GM12801 (cell line): ENCODE data around the gene ZNF514.

Source experiments
- CTCF ChIP-seq: IDR thresholded peaks from one replicate; pipeline ENCODE4 v1.5.1; 2011; ENCODE audit warnings: control low read depth; ENCODE audit not compliant: insufficient read length; ENCODE audit errors: extremely low read depth

The ZNF514 gene

GRCh38 chr2:95104606-95105005 lies 55.0 kb downstream of the ZNF514 start:
- TF ChIP-seq CTCF = no peak

GRCh38 chr2:95099910-95100309 lies 59.7 kb downstream of the ZNF514 start:
- TF ChIP-seq CTCF = no peak
